Upper lobe of left lung (tissue), 6 donors: ENCODE data around the gene CCL28. TPM values are rescaled to one million over a fixed set of nuclear protein-coding genes. Genes with fewer than 3 reads are reported as not detected.
A peak's percentile ranks its signal among the peaks of the same experiment; 100 is the strongest.
"Not testable (repeated sequence)": the region's sequence is repeated elsewhere in the genome, so short reads cannot be mapped to it uniquely, and the experiment has no call there.

Experiments
- ATAC-seq, 2 donors: fragments of 200-7000 bp; cut with Tn5 transposase; one replicate each; pipeline ENCODE4 v1.9.1; 2022; ENCODE audit warnings: mild to moderate bottlenecking in 2 of 2, moderate library complexity in 2 of 2; ENCODE audit not compliant: low FRiP score in 2 of 2
- DNase-seq, 2 donors: peaks; one replicate each; pipeline ENCODE4 v3.0.0-alpha.2; 2019 to 2020
- H3K27ac ChIP-seq, 4 donors: fragments of 200-600 bp; sonication (generic); one replicate each; pipeline ENCODE4 v1.5.1; 2016 to 2019
- H3K27me3 ChIP-seq, 4 donors: fragments of 200-600 bp; sonication (generic); one replicate each; pipeline ENCODE4 v1.5.1; 2017 to 2019
- H3K36me3 ChIP-seq, 4 donors: fragments of 200-600 bp; sonication (generic); one replicate each; pipeline ENCODE4 v1.5.1; 2016 to 2019
- H3K4me1 ChIP-seq, 4 donors: fragments of 200-600 bp; sonication (generic); one replicate each; pipeline ENCODE4 v1.5.1; 2018 to 2019
- H3K4me3 ChIP-seq, 4 donors: fragments of 200-600 bp; sonication (generic); one replicate each; pipeline ENCODE4 v1.5.1; 2017 to 2019; ENCODE audit warnings: mild to moderate bottlenecking in 2 of 4, moderate library complexity in 1 of 4
- H3K9me3 ChIP-seq, 4 donors: fragments of 200-600 bp; sonication (generic); one replicate each; pipeline ENCODE4 v1.5.1; 2018 to 2019
- EP300 ChIP-seq, 4 donors: sonication (generic); formaldehyde crosslinking; IDR thresholded peaks; one replicate each; pipeline ENCODE4 v1.5.1; 2017; ENCODE audit warnings: antibody characterized with exemption in 4 of 4, control low read depth in 2 of 4
- POLR2A ChIP-seq, 4 donors: fragments of 450-650 bp; IDR thresholded peaks; one replicate each; pipeline ENCODE4 v1.5.1; 2016 to 2017; ENCODE audit warnings: antibody characterized with exemption in 4 of 4, mild to moderate bottlenecking in 2 of 4
- POLR2AphosphoS5 ChIP-seq, 2 donors: sonication (generic); formaldehyde crosslinking; IDR thresholded peaks; one replicate each; pipeline ENCODE4 v1.5.1; 2017; ENCODE audit warnings: antibody characterized with exemption in 2 of 2
- WGBS, 2 donors: methylation state at CpG; one replicate each; pipeline ENCODE4 v1.1.5; 2017 to 2018; 5-methylcytosine and 5-hydroxymethylcytosine counted together
- total RNA-seq, 6 donors: library from RNA; depleted of rRNA in 4 of 6; stranded (reverse); fragments of >200 nt in 4 of 6; gene quantifications; one replicate each; pipeline versions ENCODE4 v1.1.0 to v1.2.1, GENCODE V29; 2016 to 2021
- TF ChIP-seq, protein P1 (sequence below), 6 experiments: fragments of 450-650 bp in 4 of 6; fragments of 200-600 bp in 2 of 6; sonication (generic) in 2 of 6; IDR thresholded peaks; one replicate each; pipeline ENCODE4 v1.5.1; 2016 to 2019; ENCODE audit warnings: antibody characterized with exemption in 6 of 6
- donor health status: DM: no; HTN: no; CAD: no; lungs with moderate emphysema.
- donor health status: DM: no; HTN: yes; CAD: no; lungs with severe emphysema.

CCL28 gene, protein sequence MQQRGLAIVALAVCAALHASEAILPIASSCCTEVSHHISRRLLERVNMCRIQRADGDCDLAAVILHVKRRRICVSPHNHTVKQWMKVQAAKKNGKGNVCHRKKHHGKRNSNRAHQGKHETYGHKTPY
- 1 to 10 TPM; 1.1 to 9.4 (median 6.0) TPM for total RNA-seq

DNA sequence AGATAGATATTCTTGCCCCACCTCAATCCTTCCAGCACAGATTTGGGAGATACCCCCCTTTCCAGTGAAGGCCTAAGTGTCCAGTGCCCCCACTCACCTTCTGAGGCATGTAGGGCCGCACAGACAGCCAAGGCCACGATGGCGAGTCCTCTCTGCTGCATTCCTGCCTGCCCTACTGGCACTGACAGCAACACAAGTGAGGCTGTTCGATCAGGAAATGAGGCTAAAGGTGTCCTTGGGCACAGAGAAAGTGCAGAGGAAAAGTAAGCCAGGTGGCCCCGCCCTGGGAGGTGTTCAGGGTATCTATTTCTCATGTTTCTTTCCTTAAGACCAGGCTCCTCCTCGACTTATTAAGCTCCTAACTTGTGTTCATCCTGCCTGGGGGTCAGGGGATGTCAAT, at the start of gene CCL28:
CCL28 (minus strand) TSS at position 236 of the 400 bp plus-strand sequence; CDS start at position 161, 75 bp downstream.
- ATAC-seq (no peak), DNase-seq (peak in 1 of 2 donors; percentile 14)
- Histone ChIP-seq H3K9me3 (no peaks in the 10 kb centered on the region), H3K4me1 (peaks cover 0 to 14% (median 0%) of the 10 kb centered on the region in 4 donors), H3K27ac (peak within 1 kb of the TSS in 1 of 4 donors; percentile 39), H3K27me3 (no peaks in the 10 kb centered on the region), H3K4me3 (no peak within 1 kb of the TSS), H3K36me3 (no peaks in the 10 kb centered on the region)
- WGBS, 2 donors, result 66 to 81% methylated on average over 4 to 6 of the region's 6 CpGs
- no peak for TF ChIP-seq POLR2AphosphoS5 (IDR thresholded peaks at IDR 0.05)
- TF ChIP-seq, protein P1, sequence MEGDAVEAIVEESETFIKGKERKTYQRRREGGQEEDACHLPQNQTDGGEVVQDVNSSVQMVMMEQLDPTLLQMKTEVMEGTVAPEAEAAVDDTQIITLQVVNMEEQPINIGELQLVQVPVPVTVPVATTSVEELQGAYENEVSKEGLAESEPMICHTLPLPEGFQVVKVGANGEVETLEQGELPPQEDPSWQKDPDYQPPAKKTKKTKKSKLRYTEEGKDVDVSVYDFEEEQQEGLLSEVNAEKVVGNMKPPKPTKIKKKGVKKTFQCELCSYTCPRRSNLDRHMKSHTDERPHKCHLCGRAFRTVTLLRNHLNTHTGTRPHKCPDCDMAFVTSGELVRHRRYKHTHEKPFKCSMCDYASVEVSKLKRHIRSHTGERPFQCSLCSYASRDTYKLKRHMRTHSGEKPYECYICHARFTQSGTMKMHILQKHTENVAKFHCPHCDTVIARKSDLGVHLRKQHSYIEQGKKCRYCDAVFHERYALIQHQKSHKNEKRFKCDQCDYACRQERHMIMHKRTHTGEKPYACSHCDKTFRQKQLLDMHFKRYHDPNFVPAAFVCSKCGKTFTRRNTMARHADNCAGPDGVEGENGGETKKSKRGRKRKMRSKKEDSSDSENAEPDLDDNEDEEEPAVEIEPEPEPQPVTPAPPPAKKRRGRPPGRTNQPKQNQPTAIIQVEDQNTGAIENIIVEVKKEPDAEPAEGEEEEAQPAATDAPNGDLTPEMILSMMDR (IDR thresholded peaks at IDR 0.05), result no peak
- no peak for TF ChIP-seq EP300 (IDR thresholded peaks at IDR 0.05)
- TF ChIP-seq POLR2A (IDR thresholded peaks at IDR 0.05), result no peak

DNA sequence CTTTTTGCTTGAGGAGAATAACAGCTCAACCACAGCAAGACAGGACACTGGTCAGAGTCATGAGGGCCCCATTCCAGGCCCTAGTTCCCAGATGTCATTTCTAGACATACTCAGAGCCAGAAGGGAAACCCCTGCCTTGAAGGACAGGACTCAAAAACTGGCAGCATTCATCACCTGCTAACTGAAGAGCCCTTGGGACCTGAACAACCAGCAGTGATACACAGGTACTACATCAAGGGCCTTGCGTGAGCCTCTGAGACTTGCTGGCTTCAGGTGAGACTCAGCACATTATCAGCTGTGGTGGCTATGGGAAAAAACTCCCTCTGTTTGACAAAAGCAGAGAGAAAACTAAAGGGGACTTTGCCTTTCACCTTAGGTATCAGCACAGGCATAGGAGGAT, 48.9 kb upstream of the CCL28 start:
- 65% methylated on average over 1 of the region's 1 CpG; no CpG with 5 or more reads in 1 of the 2 donors for WGBS, 2 donors
- peaks cover 0 to 6% (median 0%) of the 10 kb centered on the region in 4 donors for H3K9me3 ChIP-seq
- H3K27ac ChIP-seq, result no peak overlapping the region
- no peaks in the 10 kb centered on the region for H3K4me1 ChIP-seq
- DNase-seq (peak in 1 of 2 donors; percentile 39), ATAC-seq (no peak)
- peaks cover 0 to under 1% (median 0%) of the 10 kb centered on the region in 4 donors for H3K36me3 ChIP-seq
- no peaks in the 10 kb centered on the region for H3K27me3 ChIP-seq
- no peak for TF ChIP-seq POLR2A (IDR thresholded peaks at IDR 0.05)
- TF ChIP-seq, protein P1 (IDR thresholded peaks at IDR 0.05), result no peak
- TF ChIP-seq EP300 (IDR thresholded peaks at IDR 0.05), result no peak
- no peak for TF ChIP-seq POLR2AphosphoS5 (IDR thresholded peaks at IDR 0.05)
- no peak overlapping the region for H3K4me3 ChIP-seq

DNA sequence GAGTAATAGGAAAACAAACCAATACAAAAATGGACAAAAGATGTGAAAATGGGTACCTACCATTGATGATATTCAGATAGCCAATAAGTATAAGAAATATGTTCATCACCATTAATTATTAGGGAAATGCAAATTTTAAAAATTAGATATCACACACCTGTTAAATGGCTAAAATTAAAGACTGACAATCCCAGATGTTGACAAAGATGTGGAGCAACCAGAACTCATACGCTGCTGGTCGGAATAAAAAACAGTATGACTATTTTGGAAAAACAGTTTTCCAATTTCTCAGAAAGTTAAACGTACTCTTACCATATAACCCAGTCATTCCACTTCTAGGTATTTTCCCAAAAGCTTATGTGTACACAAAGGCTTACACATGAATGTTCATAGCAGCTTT, 44.4 kb upstream of the CCL28 start:
- TF ChIP-seq POLR2AphosphoS5 (IDR thresholded peaks at IDR 0.05), result no peak
- no peak for TF ChIP-seq POLR2A (IDR thresholded peaks at IDR 0.05)
- TF ChIP-seq EP300 (IDR thresholded peaks at IDR 0.05), result no peak
- TF ChIP-seq, protein P1 (IDR thresholded peaks at IDR 0.05), result no peak
- DNase-seq (no peak), ATAC-seq (no peak)
- Histone ChIP-seq H3K27me3 (no peaks in the 10 kb centered on the region), H3K9me3 (peaks cover 0 to 6% (median 0%) of the 10 kb centered on the region in 4 donors), H3K4me3 (no peak overlapping the region), H3K36me3 (peaks cover 0 to 6% (median 0%) of the 10 kb centered on the region in 4 donors), H3K27ac (no peak overlapping the region), H3K4me1 (no peaks in the 10 kb centered on the region)
- 94 to 96% methylated on average over 3 of the region's 3 CpGs for WGBS, 2 donors

DNA sequence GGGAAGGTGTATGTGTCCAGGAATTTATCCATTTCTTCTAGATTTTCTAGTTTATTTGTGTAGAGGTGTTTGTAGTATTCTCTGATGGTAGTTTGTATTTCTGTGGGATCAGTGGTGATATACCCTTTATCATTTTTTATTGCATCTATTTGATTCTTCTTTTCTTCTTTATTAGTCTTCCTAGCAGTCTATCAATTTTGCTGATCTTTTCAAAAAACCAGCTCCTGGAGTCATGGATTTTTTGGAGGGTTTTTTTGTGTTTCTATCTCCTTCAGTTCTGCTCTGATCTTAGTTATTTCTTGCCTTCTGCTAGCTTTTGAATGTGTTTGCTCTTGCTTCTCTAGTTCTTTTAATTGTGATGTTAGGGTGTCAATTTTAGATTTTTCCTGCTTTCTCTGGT, 29.4 kb upstream of the CCL28 start:
- not testable (repeated sequence) for H3K27ac ChIP-seq, H3K9me3 ChIP-seq, ATAC-seq, H3K4me3 ChIP-seq, H3K4me1 ChIP-seq, H3K27me3 ChIP-seq, DNase-seq
- H3K36me3 ChIP-seq, result peaks cover 0 to 17% (median 5%) of the 10 kb centered on the region in 4 donors

DNA sequence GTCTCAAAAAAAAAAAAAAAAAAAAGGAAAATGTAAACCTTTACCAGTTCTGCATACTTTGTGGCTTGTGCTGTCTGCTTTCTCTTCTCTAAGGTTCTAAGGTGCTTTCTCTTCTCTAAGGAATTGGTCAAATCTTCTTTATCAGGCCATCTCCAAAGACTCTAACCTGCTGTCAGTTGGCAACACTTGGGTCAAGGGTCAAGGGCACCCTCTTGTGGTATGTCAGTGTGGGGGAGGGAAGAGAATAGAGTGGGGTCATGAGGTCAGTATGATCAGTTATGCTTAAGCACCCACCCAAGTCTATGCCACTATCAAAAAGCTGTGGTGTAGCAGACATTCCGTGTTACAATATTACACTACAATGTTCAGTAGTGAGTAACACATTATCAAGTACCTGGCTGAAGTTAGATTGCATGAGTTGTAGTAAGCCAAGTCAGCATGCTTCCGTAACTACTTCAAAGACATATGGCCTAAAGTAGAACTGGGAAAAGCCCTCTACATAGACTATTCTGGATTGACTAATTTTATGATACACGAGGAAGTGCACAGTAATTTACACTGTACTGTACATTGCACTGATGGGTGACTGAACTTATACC, 25.0 kb upstream of the CCL28 start:
- ATAC-seq (peak in 1 of 2 donors; percentile 49), DNase-seq (no peak)
- TF ChIP-seq POLR2AphosphoS5 (IDR thresholded peaks at IDR 0.05), result no peak
- TF ChIP-seq, protein P1 (IDR thresholded peaks at IDR 0.05), result no peak
- no peak for TF ChIP-seq EP300 (IDR thresholded peaks at IDR 0.05)
- TF ChIP-seq POLR2A (IDR thresholded peaks at IDR 0.05), result no peak
- Histone ChIP-seq H3K4me3 (no peak overlapping the region), H3K4me1 (peaks cover 0 to 13% (median 8%) of the 10 kb centered on the region in 4 donors), H3K27me3 (no peaks in the 10 kb centered on the region), H3K9me3 (peaks cover 0 to 6% (median 4%) of the 10 kb centered on the region in 4 donors), H3K27ac (no peak overlapping the region), H3K36me3 (no peaks in the 10 kb centered on the region)
- 72 to 85% methylated on average over 3 of the region's 3 CpGs for WGBS, 2 donors
